Metanephros (tissue), 2 donors: ENCODE results near the gene RBM23. TPM values are rescaled to one million over a fixed set of nuclear protein-coding genes. Genes with fewer than 3 reads are reported as not detected.

Experiments
- small RNA-seq: library from RNA; depleted of rRNA; stranded (forward); fragments of <200 nt; gene quantifications from one replicate; pipeline ENCODE3, GENCODE V24; 2014; ENCODE audit warnings: low replicate concordance
- total RNA-seq: library from RNA; depleted of rRNA; stranded (reverse); fragments of >200 nt; gene quantifications from one replicate; pipeline ENCODE4 v1.2.3, GENCODE V29; 2014

Gene RBM23
- 94.8 TPM for total RNA-seq

DNA sequence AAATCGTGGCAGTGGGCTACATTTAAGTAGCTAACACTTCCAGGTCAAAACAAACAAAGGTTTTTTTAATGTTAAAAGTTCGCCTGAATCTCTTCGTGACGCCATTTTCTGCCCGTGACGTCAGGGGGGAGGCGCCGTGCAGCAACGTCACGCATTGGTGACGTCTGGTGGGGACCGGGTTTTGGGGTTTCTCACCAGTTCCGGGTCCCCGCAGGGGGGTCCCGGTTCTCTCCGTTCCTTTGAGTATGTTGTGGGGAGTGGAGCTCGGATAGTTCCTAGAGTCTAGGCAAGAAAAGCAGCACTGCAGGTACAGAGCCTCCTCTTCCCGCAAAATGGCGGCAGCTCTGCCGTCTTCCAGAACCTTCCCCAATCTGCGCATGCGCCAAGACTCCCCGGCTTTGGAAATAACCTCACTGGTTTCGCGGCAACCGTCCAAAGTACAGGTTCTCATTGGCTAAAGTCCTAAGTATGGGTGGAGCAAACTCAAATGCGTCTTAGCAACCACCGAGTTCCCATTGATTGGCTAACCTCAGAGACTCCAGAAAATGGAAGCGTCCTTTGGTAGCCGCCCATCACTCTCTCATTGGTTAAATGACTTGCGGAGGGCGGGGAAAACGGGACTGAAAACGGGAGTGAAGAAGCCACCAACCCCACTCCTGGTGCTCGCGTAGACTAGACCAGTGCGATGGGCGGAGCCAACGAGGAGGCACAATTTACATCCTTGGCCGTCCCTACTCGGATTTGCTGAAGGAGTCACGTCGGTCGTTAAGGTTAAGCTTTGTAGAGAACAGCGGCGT lies at the start of gene RBM23:
RBM23 (minus strand) TSS at position 346 of the 797 bp plus-strand sequence.

DNA sequence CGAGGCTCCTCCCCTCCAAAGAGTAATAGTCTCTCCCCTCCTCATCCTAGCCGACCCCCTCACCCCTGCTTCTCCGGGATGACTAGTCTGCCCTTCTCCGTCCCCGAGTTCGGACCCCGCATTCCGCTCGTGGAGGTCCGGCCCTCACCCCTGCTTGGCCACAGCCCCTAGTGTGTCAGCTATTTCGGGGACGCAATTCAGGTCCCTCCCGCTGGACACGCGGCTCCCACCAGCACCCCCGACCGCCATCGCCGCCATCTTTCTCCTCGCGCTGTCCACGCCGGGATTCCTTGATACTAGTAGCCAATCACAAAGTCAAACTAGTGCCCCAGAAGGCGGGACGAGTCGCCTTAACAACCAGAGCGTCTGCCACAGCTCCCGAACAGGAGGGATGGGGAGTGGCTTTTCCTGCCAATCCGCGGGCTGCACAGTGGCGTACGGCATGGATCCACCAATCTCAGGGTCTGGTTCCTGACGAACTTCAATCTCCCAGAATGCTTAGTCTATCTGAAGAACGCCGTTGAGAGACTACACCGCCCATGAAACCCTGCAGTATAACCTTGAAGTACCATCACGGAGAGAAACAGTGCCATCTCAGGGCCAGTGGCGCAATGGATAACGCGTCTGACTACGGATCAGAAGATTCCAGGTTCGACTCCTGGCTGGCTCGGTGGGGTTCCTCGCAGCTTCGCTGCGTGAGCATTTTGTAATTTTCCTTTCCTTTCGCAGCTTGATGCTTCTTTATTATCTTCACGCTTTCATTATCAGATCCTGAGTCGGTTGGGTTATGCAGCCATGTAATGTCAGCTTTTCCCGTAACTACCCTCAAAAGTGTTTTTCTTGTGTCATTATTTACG lies 10.4 kb upstream of the RBM23 start, which contains the start of gene PRMT5:
PRMT5 (minus strand) TSS at position 273 of the 857 bp plus-strand sequence; CDS start at position 258, 15 bp downstream.

DNA sequence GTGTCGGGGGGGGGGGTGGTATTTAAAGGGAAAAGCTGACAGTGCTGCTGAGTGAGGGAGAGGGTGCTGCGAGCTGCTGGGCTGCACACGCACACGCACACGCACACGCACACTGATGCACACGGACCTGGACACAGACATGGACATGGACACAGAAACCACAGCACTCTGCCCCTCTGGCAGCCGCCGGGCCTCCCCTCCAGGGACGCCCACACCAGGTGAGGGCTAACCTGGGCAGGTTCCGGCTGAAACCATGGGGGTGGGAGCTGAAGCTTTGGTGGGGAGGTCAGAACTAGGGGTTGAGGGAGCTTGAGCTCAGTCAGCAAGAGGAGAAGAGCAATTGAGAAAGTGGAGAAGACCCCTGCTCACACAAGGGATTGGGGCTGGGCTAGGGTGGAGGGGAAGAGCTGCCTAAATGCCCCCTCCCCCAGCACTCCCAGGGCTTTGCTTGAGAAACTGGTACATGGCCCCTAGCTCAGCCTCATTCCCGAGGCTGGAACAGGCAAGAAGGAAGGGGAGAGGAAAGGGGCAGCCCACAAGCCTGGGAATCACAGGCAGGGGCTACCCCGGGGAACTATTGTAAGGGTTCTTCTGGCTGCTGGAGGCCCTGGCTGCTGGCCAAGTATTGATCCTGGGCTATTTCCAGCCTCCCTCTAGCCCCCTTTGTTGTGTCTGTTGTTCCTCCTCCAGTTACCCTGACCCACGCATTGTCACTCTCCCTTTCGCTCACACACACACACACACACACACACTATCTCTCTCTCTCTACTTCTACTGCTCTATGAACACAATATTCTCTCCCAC lies 35.6 kb downstream of the RBM23 start, which contains the start of gene REM2:
REM2 (plus strand) TSS at position 50 of the 804 bp plus-strand sequence; CDS start at position 116, 66 bp downstream.

DNA sequence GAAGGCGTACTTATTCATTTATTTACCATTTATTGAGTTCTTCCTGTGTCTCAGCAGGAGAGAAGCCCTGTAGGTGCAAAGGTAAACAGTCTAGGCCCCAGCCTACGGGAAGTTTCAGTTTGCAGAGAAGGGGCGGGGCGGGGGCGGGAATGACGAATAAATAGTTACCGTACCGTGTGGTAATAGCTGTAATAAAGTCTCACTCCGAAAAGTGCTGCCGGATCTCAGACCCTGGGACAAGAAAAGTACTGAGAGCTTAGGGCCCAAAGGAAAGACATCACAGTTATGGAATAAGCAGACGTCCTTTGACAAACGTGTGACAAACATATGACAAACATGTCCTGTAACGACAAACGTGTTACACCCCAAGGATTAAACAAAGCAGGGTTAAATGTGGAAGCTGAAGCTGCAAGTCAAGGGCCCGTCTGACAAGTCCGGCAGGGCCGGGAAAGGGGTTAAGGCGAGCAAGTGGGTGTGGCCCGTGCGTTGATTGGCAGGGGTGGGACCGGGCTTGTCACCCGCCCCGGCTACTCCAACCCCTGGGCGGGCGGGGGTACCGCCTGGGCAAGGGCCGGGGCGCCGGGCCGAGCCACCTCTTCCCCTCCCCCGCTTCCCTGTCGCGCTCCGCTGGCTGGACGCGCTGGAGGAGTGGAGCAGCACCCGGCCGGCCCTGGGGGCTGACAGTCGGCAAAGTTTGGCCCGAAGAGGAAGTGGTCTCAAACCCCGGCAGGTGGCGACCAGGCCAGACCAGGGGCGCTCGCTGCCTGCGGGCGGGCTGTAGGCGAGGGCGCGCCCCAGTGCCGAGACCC lies 47.5 kb downstream of the RBM23 start, which contains the start of gene LRP10:
LRP10 (plus strand) TSS at position 517 of the 809 bp plus-strand sequence. CDS start 564 bp downstream, outside the sequence.

Small RNA genes lying within 50 kb of the gene (small RNA-seq; reads per million reads assigned to genes)
- not detected for gene RF00019

Other genes starting within 250 kb of the RBM23 start
- gene OXA1L, start 152.5 kb downstream of the RBM23 start, total RNA-seq, result 94.2 TPM
- gene SLC7A7, start 103.7 kb downstream of the RBM23 start, total RNA-seq, result 33.2 TPM
- 53.2 TPM for gene MRPL52, start 89.3 kb downstream of the RBM23 start, total RNA-seq
- gene MMP14, start 82.6 kb downstream of the RBM23 start, total RNA-seq, result 112 TPM
- 57.5 TPM for gene LRP10, start 47.4 kb downstream of the RBM23 start, total RNA-seq
- 0.41 TPM for gene REM2, start 35.9 kb downstream of the RBM23 start, total RNA-seq
- gene PRMT5, start 10.2 kb upstream of the RBM23 start, total RNA-seq, result 108 TPM
- 57.0 TPM for gene HAUS4, start 37.9 kb upstream of the RBM23 start, total RNA-seq
- gene AJUBA, start 63.4 kb upstream of the RBM23 start, total RNA-seq, result 63.2 TPM
- 16.8 TPM for gene C14orf93, start 91.0 kb upstream of the RBM23 start, total RNA-seq
- 126 TPM for gene PSMB5, start 115.8 kb upstream of the RBM23 start, total RNA-seq
- gene PSMB11, start 123.1 kb upstream of the RBM23 start, total RNA-seq, result not detected
- gene CDH24, start 138.4 kb upstream of the RBM23 start, total RNA-seq, result 18.1 TPM
- 120 TPM for gene ACIN1, start 176.0 kb upstream of the RBM23 start, total RNA-seq
- 28.4 TPM for gene C14orf119, start 176.4 kb upstream of the RBM23 start, total RNA-seq
- gene CIROP, start 185.8 kb upstream of the RBM23 start, total RNA-seq, result not detected
- 1.1 TPM for gene CEBPE, start 200.1 kb upstream of the RBM23 start, total RNA-seq